Endothelial cell (in vitro differentiated cells): ENCODE results near the gene ABCB9. TPM values are rescaled to one million over a fixed set of nuclear protein-coding genes. Genes with fewer than 3 reads are reported as not detected.

Experiments used
- DNase-seq: peaks from one replicate; pipeline ENCODE4 v3.0.0; 2021; ENCODE audit warnings: low spot score
- H3K27ac Mint-ChIP-seq: one replicate; pipeline ENCODE4 v1.8.0; 2021; ENCODE audit warnings: mixed read lengths, inconsistent platforms; ENCODE audit not compliant: unreplicated experiment
- H3K27me3 Mint-ChIP-seq: one replicate; pipeline ENCODE4 v1.8.0; 2021; ENCODE audit warnings: mild to moderate bottlenecking, moderate library complexity, mixed read lengths, inconsistent platforms; ENCODE audit not compliant: unreplicated experiment
- H3K36me3 Mint-ChIP-seq: one replicate; pipeline ENCODE4 v1.8.0; 2021; ENCODE audit warnings: mild to moderate bottlenecking, low read depth, mixed read lengths, inconsistent platforms; ENCODE audit not compliant: unreplicated experiment
- H3K4me1 Mint-ChIP-seq: one replicate; pipeline ENCODE4 v1.8.0; 2021; ENCODE audit warnings: mild to moderate bottlenecking, mixed read lengths, inconsistent platforms; ENCODE audit not compliant: unreplicated experiment
- H3K4me3 Mint-ChIP-seq: one replicate; pipeline ENCODE4 v1.8.0; 2021; ENCODE audit warnings: mild to moderate bottlenecking, mixed read lengths, inconsistent platforms; ENCODE audit not compliant: unreplicated experiment
- H3K9me3 Mint-ChIP-seq: one replicate; pipeline ENCODE4 v1.8.0; 2021; ENCODE audit warnings: mixed read lengths, inconsistent platforms; ENCODE audit not compliant: unreplicated experiment
- total RNA-seq: library from RNA; stranded (reverse); fragmentation: NEBNext Ultra II Directional; extraction: Animal tissue kit (Norgen Biotek cat#: 25700); gene quantifications from one replicate; pipeline ENCODE4 v1.2.1, GENCODE V29; 2021; ENCODE audit not compliant: unreplicated experiment
- TF ChIP-seq, protein P1 (sequence below): fragments of 200-600 bp; sonication (generic); IDR thresholded peaks from one replicate; pipeline ENCODE4 v1.5.0; 2021; ENCODE audit warnings: antibody characterized with exemption; ENCODE audit not compliant: unreplicated experiment

ABCB9 gene
- total RNA-seq, 1 donor from 2014 or later: 10.9 TPM

DNA sequence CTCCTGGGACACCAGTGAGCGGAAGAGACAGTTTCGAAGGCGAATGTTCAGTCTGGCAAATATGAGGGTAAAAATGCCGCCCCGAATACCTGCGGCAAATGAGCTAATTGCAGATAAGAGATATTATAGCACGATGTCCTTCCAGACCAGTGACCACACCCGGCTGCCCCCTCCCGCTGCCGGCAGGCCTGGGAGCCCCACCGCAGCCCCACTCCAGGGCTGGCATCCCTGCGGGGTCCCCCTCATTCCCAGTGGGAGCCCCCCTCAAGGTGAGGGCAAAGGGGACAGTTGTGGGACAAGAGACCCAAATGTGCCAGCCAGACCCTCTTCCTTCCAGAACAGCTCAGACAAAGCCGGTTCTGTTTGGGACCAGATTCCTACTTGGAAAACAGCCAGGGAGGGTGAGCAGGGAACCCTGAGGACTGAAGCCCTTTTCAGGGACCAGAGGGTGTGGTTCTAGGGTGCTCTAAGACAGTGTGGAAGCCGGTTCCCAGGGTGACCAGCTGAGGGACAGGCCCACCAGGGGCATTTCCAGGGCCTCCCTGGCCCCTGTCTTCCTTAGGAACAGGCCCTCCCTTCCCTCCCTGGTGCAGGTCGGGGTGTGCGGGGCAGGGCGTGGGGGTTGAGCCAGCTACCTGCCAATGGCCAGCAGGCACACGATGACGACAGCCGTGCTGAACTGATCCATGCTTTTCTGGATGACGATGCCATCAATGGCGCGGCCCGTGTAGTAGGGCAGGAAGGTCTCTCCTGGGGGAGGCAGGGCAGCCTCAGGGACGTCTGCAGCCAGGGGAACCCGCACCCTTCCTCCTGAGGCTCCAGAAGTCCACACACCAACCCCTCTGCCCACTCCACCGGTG, 16.2 kb downstream of the ABCB9 start:
- H3K36me3 Mint-ChIP-seq: no peaks in the 10 kb centered on the region
- H3K4me1 Mint-ChIP-seq: no peaks in the 10 kb centered on the region
- H3K27me3 Mint-ChIP-seq: peaks cover 4% of the 10 kb centered on the region
- TF ChIP-seq, protein P1, sequence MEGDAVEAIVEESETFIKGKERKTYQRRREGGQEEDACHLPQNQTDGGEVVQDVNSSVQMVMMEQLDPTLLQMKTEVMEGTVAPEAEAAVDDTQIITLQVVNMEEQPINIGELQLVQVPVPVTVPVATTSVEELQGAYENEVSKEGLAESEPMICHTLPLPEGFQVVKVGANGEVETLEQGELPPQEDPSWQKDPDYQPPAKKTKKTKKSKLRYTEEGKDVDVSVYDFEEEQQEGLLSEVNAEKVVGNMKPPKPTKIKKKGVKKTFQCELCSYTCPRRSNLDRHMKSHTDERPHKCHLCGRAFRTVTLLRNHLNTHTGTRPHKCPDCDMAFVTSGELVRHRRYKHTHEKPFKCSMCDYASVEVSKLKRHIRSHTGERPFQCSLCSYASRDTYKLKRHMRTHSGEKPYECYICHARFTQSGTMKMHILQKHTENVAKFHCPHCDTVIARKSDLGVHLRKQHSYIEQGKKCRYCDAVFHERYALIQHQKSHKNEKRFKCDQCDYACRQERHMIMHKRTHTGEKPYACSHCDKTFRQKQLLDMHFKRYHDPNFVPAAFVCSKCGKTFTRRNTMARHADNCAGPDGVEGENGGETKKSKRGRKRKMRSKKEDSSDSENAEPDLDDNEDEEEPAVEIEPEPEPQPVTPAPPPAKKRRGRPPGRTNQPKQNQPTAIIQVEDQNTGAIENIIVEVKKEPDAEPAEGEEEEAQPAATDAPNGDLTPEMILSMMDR: no peak
- no peak overlapping the region for H3K27ac Mint-ChIP-seq
- DNase-seq: no peak
- no peaks in the 10 kb centered on the region for H3K9me3 Mint-ChIP-seq
- H3K4me3 Mint-ChIP-seq: no peak overlapping the region

DNA sequence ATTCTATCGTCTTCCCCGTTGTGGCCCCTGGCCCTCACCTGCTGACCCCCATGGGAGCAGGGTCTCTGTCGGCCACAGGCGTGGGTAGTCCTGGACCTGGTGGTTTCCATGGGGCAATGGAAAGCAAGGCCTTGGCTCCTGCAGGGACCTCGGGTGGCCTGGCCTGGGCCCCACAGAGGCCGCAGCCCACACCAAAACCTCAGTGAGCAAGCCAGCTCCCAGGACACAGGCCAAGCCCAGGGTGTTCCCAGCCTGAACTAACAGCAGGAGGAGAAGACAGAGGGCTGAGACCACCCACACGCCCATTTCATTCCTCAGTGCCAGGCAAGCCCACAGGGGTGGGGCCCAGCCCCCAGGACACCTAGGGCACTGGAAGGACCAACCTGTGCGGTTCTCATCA, 16.9 kb downstream of the ABCB9 start:
- Mint-ChIP-seq H3K4me3 (no peak overlapping the region), H3K9me3 (no peaks in the 10 kb centered on the region), H3K36me3 (no peaks in the 10 kb centered on the region), H3K27ac (no peak overlapping the region), H3K27me3 (peaks cover 4% of the 10 kb centered on the region), H3K4me1 (no peaks in the 10 kb centered on the region)
- TF ChIP-seq, protein P1: no peak
- DNase-seq: no peak

DNA sequence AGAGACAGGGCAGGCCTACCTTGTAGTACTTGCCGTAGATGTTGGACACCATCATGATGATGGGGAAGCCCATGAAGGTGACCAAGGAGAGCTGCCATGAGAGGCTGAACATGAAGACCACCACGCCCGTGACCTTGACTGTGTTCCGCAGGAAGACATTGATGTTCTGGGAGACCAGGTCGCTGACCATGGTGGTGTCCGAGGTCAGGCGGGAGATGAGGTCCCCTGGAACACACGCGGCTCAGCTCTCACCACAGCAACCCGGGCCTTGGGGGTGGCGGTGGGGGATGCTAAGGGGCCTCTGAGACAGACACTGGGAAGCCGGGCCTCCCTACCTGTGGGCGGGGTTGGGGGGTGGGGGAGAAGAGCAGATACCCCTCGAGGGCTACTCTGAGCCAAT, 17.7 kb downstream of the ABCB9 start:
- H3K9me3 Mint-ChIP-seq: no peaks in the 10 kb centered on the region
- H3K4me3 Mint-ChIP-seq: no peak overlapping the region
- H3K4me1 Mint-ChIP-seq: peaks cover under 1% of the 10 kb centered on the region
- peaks cover 4% of the 10 kb centered on the region for H3K27me3 Mint-ChIP-seq
- no peak for DNase-seq
- no peak overlapping the region for H3K27ac Mint-ChIP-seq
- TF ChIP-seq, protein P1: no peak
- no peaks in the 10 kb centered on the region for H3K36me3 Mint-ChIP-seq

DNA sequence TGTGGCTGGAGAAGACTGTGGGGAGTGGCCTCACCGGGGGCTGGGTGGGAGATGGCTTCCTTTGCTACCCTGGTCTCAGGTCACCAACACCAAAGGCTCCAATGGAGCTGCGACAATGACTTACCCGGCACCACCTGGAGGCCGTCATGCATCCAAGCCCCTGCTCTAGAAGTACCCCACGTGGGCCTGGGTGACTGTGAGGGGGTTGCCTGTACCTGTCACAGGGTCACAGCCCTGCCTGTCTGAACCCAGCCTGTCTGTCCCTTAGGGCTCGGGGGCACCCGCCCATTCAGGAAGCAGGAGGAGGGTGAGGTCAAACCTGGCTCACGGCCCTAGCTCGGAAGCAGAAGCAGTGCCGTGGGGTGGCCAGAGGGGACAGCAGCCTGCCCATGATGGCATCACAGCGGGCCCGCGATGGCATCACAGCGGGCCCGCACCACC, 18.9 kb downstream of the ABCB9 start:
- H3K9me3 Mint-ChIP-seq: no peaks in the 10 kb centered on the region
- H3K4me3 Mint-ChIP-seq: no peak overlapping the region
- peaks cover 1% of the 10 kb centered on the region for H3K27me3 Mint-ChIP-seq
- H3K27ac Mint-ChIP-seq: no peak overlapping the region
- DNase-seq: no peak
- H3K4me1 Mint-ChIP-seq: peaks cover 7% of the 10 kb centered on the region
- no peaks in the 10 kb centered on the region for H3K36me3 Mint-ChIP-seq
- TF ChIP-seq, protein P1: no peak

DNA sequence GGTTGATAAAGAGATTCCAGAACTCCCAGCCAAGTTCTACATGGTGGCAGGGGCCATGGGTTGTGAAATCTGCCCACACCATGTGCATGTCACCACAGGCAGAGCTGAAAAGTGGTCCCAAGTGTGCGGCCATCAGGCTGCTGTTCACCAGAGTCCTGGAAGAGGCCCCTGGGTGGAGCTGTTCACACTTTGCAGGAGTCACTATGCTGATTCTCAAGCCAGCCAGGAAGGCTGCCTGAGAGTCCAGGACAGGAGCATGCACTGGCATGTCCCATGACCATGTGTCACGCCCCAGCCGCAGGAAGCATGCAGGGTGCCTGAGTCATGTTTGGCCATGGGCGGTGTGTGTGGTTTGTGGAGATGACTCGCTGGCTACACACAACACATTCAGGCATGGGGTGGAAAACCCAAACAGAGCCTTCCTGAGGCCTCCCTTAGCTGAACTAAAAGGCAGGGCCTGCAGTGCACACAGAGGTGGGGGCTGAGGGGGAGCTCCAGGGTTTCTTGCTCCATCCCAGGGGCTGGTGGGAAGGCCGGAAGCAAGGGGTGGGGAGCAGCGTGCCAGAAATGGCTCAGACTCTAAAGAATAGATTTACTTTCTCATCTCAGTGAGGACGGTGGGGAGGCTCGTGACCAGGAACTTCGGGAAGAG, 19.4 kb downstream of the ABCB9 start:
- peaks cover 7% of the 10 kb centered on the region for H3K4me1 Mint-ChIP-seq
- H3K36me3 Mint-ChIP-seq: no peaks in the 10 kb centered on the region
- TF ChIP-seq, protein P1: no peak
- no peaks in the 10 kb centered on the region for H3K9me3 Mint-ChIP-seq
- H3K27ac Mint-ChIP-seq: no peak overlapping the region
- DNase-seq: no peak
- H3K4me3 Mint-ChIP-seq: no peak overlapping the region
- peaks cover 1% of the 10 kb centered on the region for H3K27me3 Mint-ChIP-seq
